ENCODE data around the gene RTN4RL1. TPM values are rescaled to one million over a fixed set of nuclear protein-coding genes. Genes with fewer than 3 reads are reported as not detected.

Gene RTN4RL1
- total RNA-seq, 1 donor from 2014 or later: 12.4 TPM

- peaks cover 23% of the 10 kb centered on the region for H3K4me1 Mint-ChIP-seq (ENCODE audit: low read depth)
- no peak overlapping the region for H3K4me3 Mint-ChIP-seq (ENCODE audit: low read depth)
- no peak for DNase-seq (ENCODE audit: low spot score, unreplicated experiment)
- H3K9me3 Mint-ChIP-seq (ENCODE audit: low read depth): no peaks in the 10 kb centered on the region
- H3K36me3 Mint-ChIP-seq (ENCODE audit: insufficient read depth): peaks cover 1% of the 10 kb centered on the region
- no peaks in the 10 kb centered on the region for H3K27me3 Mint-ChIP-seq
- H3K27ac Mint-ChIP-seq: no peak overlapping the region
- TF ChIP-seq CTCF (IDR thresholded peaks at IDR 0.05; ENCODE audit: unreplicated experiment): no peak
Measured at GRCh38 chr17:1959871-1960544, 65.1 kb downstream of the RTN4RL1 start.

- no peak for DNase-seq (ENCODE audit: low spot score, unreplicated experiment)
- H3K9me3 Mint-ChIP-seq (ENCODE audit: low read depth): no peaks in the 10 kb centered on the region
Measured at GRCh38 chr17:1958134-1958881, 66.8 kb downstream of the RTN4RL1 start.

GRCh38 chr17:1957037-1957436 is 68.1 kb downstream of the RTN4RL1 start:
- no peak overlapping the region for H3K27ac Mint-ChIP-seq
- TF ChIP-seq CTCF (IDR thresholded peaks at IDR 0.05; ENCODE audit: unreplicated experiment): no peak
- peaks cover 1% of the 10 kb centered on the region for H3K36me3 Mint-ChIP-seq (ENCODE audit: insufficient read depth)
- no peaks in the 10 kb centered on the region for H3K9me3 Mint-ChIP-seq (ENCODE audit: low read depth)
- DNase-seq (ENCODE audit: low spot score, unreplicated experiment): no peak
- H3K27me3 Mint-ChIP-seq: no peaks in the 10 kb centered on the region
- H3K4me1 Mint-ChIP-seq (ENCODE audit: low read depth): peaks cover 23% of the 10 kb centered on the region
- no peak overlapping the region for H3K4me3 Mint-ChIP-seq (ENCODE audit: low read depth)

More at GRCh38 chr17:1958134-1958881, 66.8 kb downstream of the RTN4RL1 start:
- Mint-ChIP-seq H3K27me3 (no peaks in the 10 kb centered on the region), H3K27ac (no peak overlapping the region), H3K4me1 (ENCODE audit: low read depth) (peaks cover 23% of the 10 kb centered on the region), H3K36me3 (ENCODE audit: insufficient read depth) (peaks cover 1% of the 10 kb centered on the region), H3K4me3 (ENCODE audit: low read depth) (no peak overlapping the region)
- no peak for TF ChIP-seq CTCF (IDR thresholded peaks at IDR 0.05; ENCODE audit: unreplicated experiment)

- Mint-ChIP-seq H3K9me3 (ENCODE audit: low read depth) (no peaks in the 10 kb centered on the region), H3K4me1 (ENCODE audit: low read depth) (peaks cover 23% of the 10 kb centered on the region), H3K27ac (peak overlapping the region; percentile 44), H3K27me3 (no peaks in the 10 kb centered on the region), H3K36me3 (ENCODE audit: insufficient read depth) (peaks cover 1% of the 10 kb centered on the region), H3K4me3 (ENCODE audit: low read depth) (no peak overlapping the region)
- DNase-seq (ENCODE audit: low spot score, unreplicated experiment): no peak
- no peak for TF ChIP-seq CTCF (IDR thresholded peaks at IDR 0.05; ENCODE audit: unreplicated experiment)
Measured at GRCh38 chr17:1956134-1956533, 69.0 kb downstream of the RTN4RL1 start.

- H3K27ac Mint-ChIP-seq: no peak overlapping the region
- H3K4me3 Mint-ChIP-seq (ENCODE audit: low read depth): no peak overlapping the region
- no peak for DNase-seq (ENCODE audit: low spot score, unreplicated experiment)
- H3K36me3 Mint-ChIP-seq (ENCODE audit: insufficient read depth): peaks cover 1% of the 10 kb centered on the region
- TF ChIP-seq CTCF (IDR thresholded peaks at IDR 0.05; ENCODE audit: unreplicated experiment): no peak
- H3K27me3 Mint-ChIP-seq: no peaks in the 10 kb centered on the region
- no peaks in the 10 kb centered on the region for H3K9me3 Mint-ChIP-seq (ENCODE audit: low read depth)
- H3K4me1 Mint-ChIP-seq (ENCODE audit: low read depth): peaks cover 15% of the 10 kb centered on the region
Measured at GRCh38 chr17:1953831-1954230, 71.3 kb downstream of the RTN4RL1 start.
